Subcutaneous adipose tissue (tissue), 4 donors: ENCODE results near the gene SERBP1. TPM values are rescaled to one million over a fixed set of nuclear protein-coding genes. Genes with fewer than 3 reads are reported as not detected.

Source experiments
- CTCF ChIP-seq: fragments of 450-650 bp; IDR thresholded peaks from one replicate; pipeline ENCODE4 v1.5.1; 2016; ENCODE audit warnings: low read depth, mild to moderate bottlenecking, control low read depth, antibody characterized with exemption, moderate library complexity
- total RNA-seq, 4 donors: library from RNA; depleted of rRNA; stranded (reverse); fragments of >200 nt; gene quantifications; one replicate each; pipeline ENCODE4 v1.1.0, GENCODE V29; 2016

Gene SERBP1
- total RNA-seq, 4 donors from 2014 or later, result 200 to 333 (median 270) TPM

GRCh38 chr1:67420835-67421492 lies 9.2 kb downstream of the SERBP1 start:
- no peak for TF ChIP-seq CTCF

DNA sequence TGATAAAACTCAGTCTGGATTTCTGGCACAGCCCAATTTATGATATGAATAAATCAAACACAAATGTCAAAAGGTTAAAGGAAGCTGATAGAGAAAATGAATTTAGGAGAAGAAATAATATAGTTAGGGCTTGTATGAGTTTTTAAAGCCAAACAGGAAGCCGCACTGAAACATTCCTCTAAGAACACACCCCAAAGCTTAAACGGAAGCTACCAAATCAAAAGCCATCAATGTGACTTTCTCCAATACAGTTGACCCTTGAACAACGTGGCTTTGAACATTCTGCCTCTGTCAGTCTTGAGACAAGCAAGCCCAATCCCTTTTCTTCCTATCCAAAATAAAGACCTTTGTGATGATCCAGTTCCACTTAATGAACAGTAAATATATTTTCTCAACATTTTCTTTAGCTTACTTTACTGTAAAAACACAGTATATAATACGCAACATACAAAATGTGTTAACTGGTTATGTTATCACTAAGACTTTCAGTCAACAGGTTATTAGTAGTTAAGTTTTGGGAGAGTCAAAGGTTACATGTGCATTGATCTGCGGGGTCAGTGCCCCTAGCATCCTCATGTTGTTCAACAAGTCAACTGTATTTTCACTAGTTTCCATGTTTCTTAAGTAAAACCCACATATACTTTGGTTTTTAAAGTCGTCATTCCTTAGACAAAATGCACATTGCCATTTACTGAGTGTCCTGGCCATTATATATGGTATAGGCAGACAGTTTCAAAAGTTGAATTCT lies 11.2 kb downstream of the SERBP1 start:
- no peak for TF ChIP-seq CTCF

- TF ChIP-seq CTCF, result no peak
Observed at GRCh38 chr1:67415041-67415440, 15.2 kb downstream of the SERBP1 start.

GRCh38 chr1:67414574-67414973 lies 15.6 kb downstream of the SERBP1 start:
- TF ChIP-seq CTCF, result no peak

GRCh38 chr1:67408148-67408547 lies 22.1 kb downstream of the SERBP1 start:
- no peak for TF ChIP-seq CTCF

DNA sequence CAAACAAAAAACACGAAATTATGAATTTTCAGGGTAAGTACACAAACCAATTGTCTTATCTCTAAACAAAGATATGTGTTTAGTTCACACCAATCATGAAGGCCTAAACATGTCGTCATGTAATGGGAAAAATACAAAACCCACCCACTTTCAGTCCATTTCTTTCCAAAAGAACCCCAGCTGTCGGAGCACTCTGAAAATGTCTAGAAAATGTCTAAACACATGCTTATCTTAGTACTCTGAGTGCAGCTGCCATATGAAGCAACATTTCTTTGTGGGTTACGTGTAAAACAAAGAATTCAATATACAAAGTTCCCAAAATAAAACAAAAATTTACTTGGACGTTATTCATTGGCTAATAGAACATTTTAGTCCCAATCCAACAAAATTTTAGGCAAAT lies 22.7 kb downstream of the SERBP1 start:
- TF ChIP-seq CTCF, result no peak

- no peak for TF ChIP-seq CTCF
Observed at GRCh38 chr1:67405473-67406245, 24.5 kb downstream of the SERBP1 start.
